CD14-positive monocyte (primary cell): ENCODE results near the gene PON3. TPM values are rescaled to one million over a fixed set of nuclear protein-coding genes. Genes with fewer than 3 reads are reported as not detected.

Experiments
- DNase-seq, 3 donors: peaks; one replicate each; pipeline ENCODE4 v3.0.0-alpha.2; 2011 to 2022
- H2AFZ ChIP-seq: 2 replicates; pipeline ENCODE4 v1.6.0; 2012; ENCODE audit warnings: mild to moderate bottlenecking, low read depth, low read length, inconsistent platforms; ENCODE audit not compliant: insufficient read depth, poor library complexity, severe bottlenecking
- H3K27ac ChIP-seq, 2 donors: 1 replicate in 1 of 2; 2 replicates in 1 of 2; pipeline ENCODE4 v1.5.1; 2012 to 2013; ENCODE audit warnings: low read length in 2 of 2, control low read depth in 1 of 2, inconsistent platforms in 1 of 2, low read depth in 1 of 2, mild to moderate bottlenecking in 1 of 2
- H3K27me3 ChIP-seq, 2 donors: one replicate each; pipeline versions ENCODE4 v1.6.0 to v1.6.1; 2011 to 2013; ENCODE audit warnings: low read length in 2 of 2; ENCODE audit not compliant: control insufficient read depth in 2 of 2, insufficient read depth in 2 of 2
- H3K36me3 ChIP-seq, 2 donors: replicated peaks in 1 of 2; 1 replicate in 1 of 2; 2 replicates in 1 of 2; pipeline versions ENCODE4 v1.5.1 to v1.6.1; 2012 to 2013; ENCODE audit warnings: low read length in 2 of 2, control low read depth in 1 of 2, inconsistent platforms in 1 of 2, mild to moderate bottlenecking in 1 of 2; ENCODE audit not compliant: insufficient read depth in 2 of 2, control insufficient read depth in 1 of 2
- H3K4me1 ChIP-seq, 2 donors: 1 replicate in 1 of 2; 2 replicates in 1 of 2; pipeline versions ENCODE4 v1.5.1 to v1.6.1; 2012 to 2013; ENCODE audit warnings: low read length in 2 of 2, control low read depth in 1 of 2, inconsistent platforms in 1 of 2, mild to moderate bottlenecking in 1 of 2, moderate library complexity in 1 of 2; ENCODE audit not compliant: insufficient read depth in 2 of 2, control insufficient read depth in 1 of 2
- H3K4me2 ChIP-seq: replicated peaks from 2 replicates; pipeline ENCODE3; 2012; ENCODE audit warnings: low read length, moderate library complexity, mild to moderate bottlenecking; ENCODE audit not compliant: poor library complexity, severe bottlenecking; ENCODE audit errors: extremely low read depth
- H3K4me3 ChIP-seq, 3 experiments: fragments of 200-600 bp in 1 of 3; sonication (generic) in 1 of 3; replicated peaks in 1 of 3; 1 replicate in 2 of 3; 2 replicates in 1 of 3; pipeline ENCODE4 v1.5.1; 2011 to 2013; ENCODE audit warnings: low read length in 3 of 3, mild to moderate bottlenecking in 3 of 3, control low read depth in 2 of 3, low read depth in 2 of 3, inconsistent platforms in 1 of 3, moderate library complexity in 1 of 3
- H3K79me2 ChIP-seq: 2 replicates; pipeline ENCODE4 v1.6.0; 2012; ENCODE audit warnings: mild to moderate bottlenecking, control low read depth, inconsistent platforms, low read length, moderate library complexity; ENCODE audit not compliant: insufficient read depth
- H3K9ac ChIP-seq: 2 replicates; pipeline ENCODE4 v1.6.0; 2017; ENCODE audit warnings: low read length, mild to moderate bottlenecking; ENCODE audit not compliant: insufficient read depth, poor library complexity, severe bottlenecking
- H3K9me3 ChIP-seq, 2 donors: replicated peaks in 1 of 2; 1 replicate in 1 of 2; 2 replicates in 1 of 2; pipeline versions ENCODE4 v1.5.1 to v1.6.1; 2012 to 2013; ENCODE audit warnings: low read length in 2 of 2, control low read depth in 1 of 2; ENCODE audit not compliant: control insufficient read depth in 1 of 2, insufficient read depth in 1 of 2
- H4K20me1 ChIP-seq: 2 replicates; pipeline ENCODE4 v1.6.0; 2012; ENCODE audit warnings: mild to moderate bottlenecking, low read length, control low read depth, moderate library complexity; ENCODE audit not compliant: insufficient read depth
- H3K27ac Mint-ChIP-seq, 7 donors: one replicate each; pipeline ENCODE4 v1.8.0; 2020; ENCODE audit warnings: mild to moderate bottlenecking in 7 of 7, mixed read lengths in 7 of 7, moderate library complexity in 6 of 7, inconsistent platforms in 2 of 7
- H3K27me3 Mint-ChIP-seq, 3 donors: one replicate each; pipeline ENCODE4 v1.8.0; 2021 to 2022; ENCODE audit warnings: low read depth in 3 of 3, mild to moderate bottlenecking in 3 of 3, mixed read lengths in 3 of 3, moderate library complexity in 3 of 3, inconsistent platforms in 1 of 3
- H3K36me3 Mint-ChIP-seq, 2 donors: one replicate each; pipeline ENCODE4 v1.8.0; 2020; ENCODE audit warnings: mixed read lengths in 2 of 2, inconsistent platforms in 1 of 2, mild to moderate bottlenecking in 1 of 2
- H3K4me1 Mint-ChIP-seq: one replicate; pipeline ENCODE4 v1.8.0; 2020; ENCODE audit warnings: mild to moderate bottlenecking, mixed read lengths
- H3K4me3 Mint-ChIP-seq, 2 donors: one replicate each; pipeline ENCODE4 v1.8.0; 2020; ENCODE audit warnings: mild to moderate bottlenecking in 2 of 2, mixed read lengths in 2 of 2, moderate library complexity in 1 of 2
- H3K9me3 Mint-ChIP-seq, 7 donors: one replicate each; pipeline ENCODE4 v1.8.0; 2020 to 2022; ENCODE audit warnings: mixed read lengths in 7 of 7, mild to moderate bottlenecking in 6 of 7, moderate library complexity in 6 of 7, inconsistent platforms in 2 of 7
- CTCF ChIP-seq: fragments of 200-600 bp; IDR thresholded peaks from one replicate; pipeline ENCODE4 v1.8.0; 2022; ENCODE audit warnings: antibody characterized with exemption, mild to moderate bottlenecking
- WGBS: methylation state at CpG from one replicate; pipeline ENCODE4 v1.1.5; 2013; ENCODE audit warnings: missing lambda C conversion rate; ENCODE audit not compliant: insufficient coverage; 5-methylcytosine and 5-hydroxymethylcytosine counted together
- intact Hi-C, 2 donors: fragments of 100-400 bp; cut with micrococcal nuclease; formaldehyde crosslinking; loops; one replicate each; pipeline versions ENCODE4 v1.15.0 to v1.15.1; 2023
- polyA plus RNA-seq, 3 donors: library from polyadenylated mRNA; depleted of rRNA in 1 of 3; unstranded in 2 of 3; stranded (reverse) in 1 of 3; fragments of 300-500 nt in 2 of 3; fragments of >200 nt in 1 of 3; fragmentation: Illumina TruSeq in 2 of 3; gene quantifications; 1 replicate in 2 of 3; 2 replicates in 1 of 3; pipeline ENCODE4 v1.2.3, GENCODE V29; 2012 to 2021

PON3 gene
- polyA plus RNA-seq, 3 donors: not detected

DNA sequence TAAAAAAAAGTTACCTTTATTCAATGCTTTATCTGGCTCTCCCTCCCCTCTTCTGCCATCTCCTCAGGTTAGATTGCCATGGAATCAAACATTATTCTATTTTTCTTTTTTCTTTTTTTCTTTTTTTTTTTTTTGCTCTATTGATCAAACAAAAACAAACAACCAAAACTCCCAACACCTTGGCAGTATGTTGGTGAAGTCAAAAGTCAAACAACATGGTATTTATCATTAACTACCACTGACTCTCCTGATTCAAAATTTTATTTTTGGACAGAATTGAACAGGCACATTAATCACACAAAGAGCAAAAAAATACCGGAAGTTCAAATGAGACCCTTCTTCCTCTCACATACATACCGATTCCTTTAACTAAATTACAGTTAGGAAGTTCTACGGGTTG, 78.2 kb downstream of the PON3 start:
- Mint-ChIP-seq H3K36me3 (no peaks in the 10 kb centered on the region), H3K27ac (no peak overlapping the region), H3K27me3 (peaks cover 0 to 2% (median 0%) of the 10 kb centered on the region in 3 donors), H3K9me3 (peaks cover 0 to 3% (median 0%) of the 10 kb centered on the region in 7 donors), H3K4me1 (no peaks in the 10 kb centered on the region), H3K4me3 (no peak overlapping the region)
- no peaks in the 10 kb centered on the region for H3K9me3 ChIP-seq
- H3K27me3 ChIP-seq: no peaks in the 10 kb centered on the region
- no peak overlapping the region for H2AFZ ChIP-seq
- H3K4me1 ChIP-seq: no peaks in the 10 kb centered on the region
- no peaks in the 10 kb centered on the region for H4K20me1 ChIP-seq
- H3K36me3 ChIP-seq: no peaks in the 10 kb centered on the region
- no peak overlapping the region for H3K4me3 ChIP-seq
- DNase-seq: no peak
- H3K27ac ChIP-seq: no peak overlapping the region
- H3K79me2 ChIP-seq: no peaks in the 10 kb centered on the region
- intact Hi-C loops: no loop called here
- no peak overlapping the region for H3K4me2 ChIP-seq
- no peak for TF ChIP-seq CTCF
- no CpG with 5 or more reads among the region's 3 CpGs for WGBS
- H3K9ac ChIP-seq: no peak overlapping the region

- Histone ChIP-seq H2AFZ (no peak overlapping the region), H3K4me1 (no peaks in the 10 kb centered on the region), H3K4me3 (no peak overlapping the region), H3K79me2 (no peaks in the 10 kb centered on the region), H3K4me2 (no peak overlapping the region), H3K9me3 (no peaks in the 10 kb centered on the region), H3K27me3 (no peaks in the 10 kb centered on the region), H3K36me3 (no peaks in the 10 kb centered on the region), H3K27ac (no peak overlapping the region), H4K20me1 (no peaks in the 10 kb centered on the region), H3K9ac (no peak overlapping the region)
- Mint-ChIP-seq H3K27me3 (peaks cover 0 to 3% (median 2%) of the 10 kb centered on the region in 3 donors), H3K4me1 (no peaks in the 10 kb centered on the region), H3K36me3 (no peaks in the 10 kb centered on the region), H3K9me3 (peaks cover 0 to 3% (median 0%) of the 10 kb centered on the region in 7 donors), H3K4me3 (no peak overlapping the region), H3K27ac (no peak overlapping the region)
- WGBS: 100% methylated on average over 2 of the region's 2 CpGs
- no peak for DNase-seq
- TF ChIP-seq CTCF: no peak
- intact Hi-C loops: no loop called here
Observed at GRCh38 chr7:95317546-95317945, 78.6 kb downstream of the PON3 start.
